BE2C (cell line): ENCODE data around the gene IL6ST.

ENCODE experiments used
- DNase-seq: peaks from one replicate; pipeline ENCODE4 v3.0.0-alpha.2; 2020
- H3K27me3 ChIP-seq: fragments of 250-450 bp; sonication (Bioruptor Pico); 2 replicates; pipeline ENCODE4 v1.5.1; 2020; ENCODE audit warnings: mild to moderate bottlenecking
- H3K36me3 ChIP-seq: fragments of 250-450 bp; sonication (Bioruptor Pico); 2 replicates; pipeline ENCODE4 v1.5.1; 2020; ENCODE audit warnings: mild to moderate bottlenecking
- H3K4me1 ChIP-seq: fragments of 250-450 bp; sonication (Bioruptor Pico); 2 replicates; pipeline ENCODE4 v1.5.1; 2020
- H3K4me3 ChIP-seq: 2 replicates; pipeline ENCODE4 v1.5.1; 2011; ENCODE audit warnings: low read depth, low read length
- H3K9me3 ChIP-seq: fragments of 250-450 bp; sonication (Bioruptor Pico); 2 replicates; pipeline ENCODE4 v1.5.1; 2020
- CTCF ChIP-seq: IDR thresholded peaks from 2 replicates; pipeline ENCODE4 v1.5.1; 2012; ENCODE audit warnings: mild to moderate bottlenecking, low read depth, low read length

IL6ST gene

GRCh38 chr5:55916986-55917385, 77.8 kb downstream of the IL6ST start:
- Histone ChIP-seq H3K36me3 (no peaks in the 10 kb centered on the region), H3K4me1 (no peaks in the 10 kb centered on the region; the same call in 1 of the 2 replicates), H3K4me3 (no peak overlapping the region), H3K27me3 (no peaks in the 10 kb centered on the region), H3K9me3 (no peaks in the 10 kb centered on the region)
- TF ChIP-seq CTCF = no peak
- no peak for DNase-seq

- Histone ChIP-seq H3K36me3 (no peaks in the 10 kb centered on the region), H3K9me3 (no peaks in the 10 kb centered on the region), H3K27me3 (no peaks in the 10 kb centered on the region), H3K4me1 (no peaks in the 10 kb centered on the region; the same call in 1 of the 2 replicates), H3K4me3 (no peak overlapping the region)
- TF ChIP-seq CTCF = no peak
- DNase-seq = peak; percentile 39
These were observed 79.0 kb downstream of the IL6ST start for GRCh38 chr5:55915783-55916182.

- Histone ChIP-seq H3K36me3 (no peaks in the 10 kb centered on the region), H3K9me3 (no peaks in the 10 kb centered on the region), H3K27me3 (no peaks in the 10 kb centered on the region), H3K4me3 (no peak overlapping the region), H3K4me1 (no peaks in the 10 kb centered on the region; the same call in 1 of the 2 replicates)
- TF ChIP-seq CTCF = no peak
- DNase-seq = no peak
These were observed 79.8 kb downstream of the IL6ST start for GRCh38 chr5:55914971-55915370.

- no peak for TF ChIP-seq CTCF
- no peaks in the 10 kb centered on the region; the same call in 1 of the 2 replicates for H3K4me1 ChIP-seq
- H3K27me3 ChIP-seq = no peaks in the 10 kb centered on the region
- H3K4me3 ChIP-seq = no peak overlapping the region
- no peaks in the 10 kb centered on the region for H3K36me3 ChIP-seq
- H3K9me3 ChIP-seq = no peaks in the 10 kb centered on the region
- DNase-seq = no peak
These were observed 81.0 kb downstream of the IL6ST start for GRCh38 chr5:55913466-55914413.

GRCh38 chr5:55911784-55912653, 82.7 kb downstream of the IL6ST start:
- Histone ChIP-seq H3K27me3 (no peaks in the 10 kb centered on the region), H3K9me3 (no peaks in the 10 kb centered on the region), H3K4me3 (no peak overlapping the region), H3K4me1 (no peaks in the 10 kb centered on the region; the same call in 1 of the 2 replicates), H3K36me3 (no peaks in the 10 kb centered on the region)
- DNase-seq = no peak
- no peak for TF ChIP-seq CTCF
